GM21576 (cell line): ENCODE data around the gene MVD.
"Not testable (repeated sequence)": the region's sequence is repeated elsewhere in the genome, so short reads cannot be mapped to it uniquely, and the experiment has no call there.

Source experiments
- ATAC-seq: cut with Tn5 transposase; IDR thresholded peaks from one replicate; pipeline ENCODE4 v1.9.1; 2021; ENCODE audit warnings: mild to moderate bottlenecking, moderate library complexity; ENCODE audit not compliant: unreplicated experiment

Gene MVD

GRCh38 chr16:88681709-88682451, 19.0 kb upstream of the MVD start:
- peak; percentile 62 for ATAC-seq

- ATAC-seq: no peak
Observed at GRCh38 chr16:88681084-88681680, 18.3 kb upstream of the MVD start.

- no peak for ATAC-seq
Observed at GRCh38 chr16:88680554-88681083, 17.7 kb upstream of the MVD start.

GRCh38 chr16:88678224-88678979, 15.5 kb upstream of the MVD start:
- ATAC-seq: no peak

GRCh38 chr16:88677721-88678120, 14.8 kb upstream of the MVD start:
- no peak for ATAC-seq

- no peak for ATAC-seq
Observed at GRCh38 chr16:88676502-88677242, 13.8 kb upstream of the MVD start.

- ATAC-seq: no peak
Observed at GRCh38 chr16:88673716-88674379, 11.0 kb upstream of the MVD start.

GRCh38 chr16:88672776-88673175, 9.9 kb upstream of the MVD start:
- no peak for ATAC-seq

- no peak for ATAC-seq
Observed at GRCh38 chr16:88671806-88672205, 8.9 kb upstream of the MVD start.

- no peak for ATAC-seq
Observed at GRCh38 chr16:88669980-88670379, 7.1 kb upstream of the MVD start.

- ATAC-seq: not testable (repeated sequence)
Observed at GRCh38 chr16:88669493-88669892, 6.6 kb upstream of the MVD start.

- no peak for ATAC-seq
Observed at GRCh38 chr16:88667461-88667860, 4.6 kb upstream of the MVD start.

GRCh38 chr16:88665570-88665969, 2.7 kb upstream of the MVD start:
- ATAC-seq: no peak

- ATAC-seq: no peak
Observed at GRCh38 chr16:88665148-88665547, 2.3 kb upstream of the MVD start.

GRCh38 chr16:88662222-88662842, 559 bp downstream of the MVD start:
- no peak for ATAC-seq

GRCh38 chr16:88661468-88661867, 1.4 kb downstream of the MVD start:
- no peak for ATAC-seq

- ATAC-seq: no peak
Observed at GRCh38 chr16:88659160-88659559, 3.7 kb downstream of the MVD start.

GRCh38 chr16:88658714-88659113, 4.2 kb downstream of the MVD start:
- ATAC-seq: no peak

GRCh38 chr16:88657371-88657770, 5.5 kb downstream of the MVD start:
- no peak for ATAC-seq
